Brain microvascular endothelial cell (primary cell): ENCODE measurements around the gene PARD6A.

Experiments
- DNase-seq: peaks from one replicate; pipeline ENCODE4 v3.0.0-alpha.2; 2020
- H3K27ac ChIP-seq: fragments of 250-450 bp; sonication (Bioruptor Pico); 2 replicates; pipeline ENCODE4 v1.5.1; 2020; ENCODE audit warnings: mild to moderate bottlenecking, moderate library complexity
- H3K27me3 ChIP-seq: fragments of 250-450 bp; sonication (Bioruptor Pico); replicated peaks from 2 replicates; pipeline ENCODE4 v1.5.1; 2020; ENCODE audit warnings: mild to moderate bottlenecking
- H3K36me3 ChIP-seq: fragments of 250-450 bp; sonication (Bioruptor Pico); replicated peaks from 2 replicates; pipeline ENCODE4 v1.5.1; 2020; ENCODE audit warnings: mild to moderate bottlenecking
- H3K4me3 ChIP-seq: 2 replicates; pipeline ENCODE4 v1.5.1; 2011; ENCODE audit warnings: low read depth, mild to moderate bottlenecking, control low read depth, low read length, moderate library complexity
- CTCF ChIP-seq: IDR thresholded peaks from 2 replicates; pipeline ENCODE4 v1.5.1; 2011; ENCODE audit warnings: low read depth, mild to moderate bottlenecking, moderate library complexity, low read length, control low read depth, inconsistent platforms; ENCODE audit errors: missing control alignments
- in situ Hi-C: cut with HindIII; loops from 2 replicates; pipeline ENCODE4 v1.10.0; 2017; ENCODE audit warnings: low sequenced_read_pairs, low pct_ligation_motif_present

PARD6A gene

GRCh38 chr16:67663877-67664222 lies 3.1 kb downstream of the PARD6A start:
- in situ Hi-C loops = no loop called here
- DNase-seq = no peak
- no peak for TF ChIP-seq CTCF
- Histone ChIP-seq H3K4me3 (no peak overlapping the region), H3K27me3 (no peaks in the 10 kb centered on the region), H3K36me3 (no peaks in the 10 kb centered on the region), H3K27ac (no peak overlapping the region)

GRCh38 chr16:67664258-67664657 lies 3.5 kb downstream of the PARD6A start:
- Histone ChIP-seq H3K27me3 (no peaks in the 10 kb centered on the region), H3K36me3 (no peaks in the 10 kb centered on the region), H3K27ac (no peak overlapping the region), H3K4me3 (no peak overlapping the region)
- DNase-seq = no peak
- no peak for TF ChIP-seq CTCF
- in situ Hi-C loops = no loop called here

- in situ Hi-C loops = no loop called here
- no peak for TF ChIP-seq CTCF
- H3K27me3 ChIP-seq = no peaks in the 10 kb centered on the region
- H3K36me3 ChIP-seq = no peaks in the 10 kb centered on the region
- no peak overlapping the region for H3K4me3 ChIP-seq
- DNase-seq = no peak
- H3K27ac ChIP-seq = no peak overlapping the region
Measured at GRCh38 chr16:67664871-67665270, 4.1 kb downstream of the PARD6A start.

- Histone ChIP-seq H3K36me3 (no peaks in the 10 kb centered on the region), H3K27me3 (no peaks in the 10 kb centered on the region), H3K27ac (no peak overlapping the region), H3K4me3 (peak overlapping the region; percentile 66)
- DNase-seq = no peak
- in situ Hi-C loops = no loop called here
- no peak for TF ChIP-seq CTCF
Measured at GRCh38 chr16:67665598-67665997, 4.8 kb downstream of the PARD6A start.

- DNase-seq = no peak
Measured at GRCh38 chr16:67666032-67666551, 5.3 kb downstream of the PARD6A start.

More at GRCh38 chr16:67666032-67666551, 5.3 kb downstream of the PARD6A start:
- no peak for TF ChIP-seq CTCF
- Histone ChIP-seq H3K4me3 (peak overlapping the region; percentile 66), H3K36me3 (no peaks in the 10 kb centered on the region), H3K27ac (no peak overlapping the region), H3K27me3 (no peaks in the 10 kb centered on the region)
- in situ Hi-C loops = no loop called here
